Measurements from ENCODE around the gene MRNIP.

MRNIP gene, protein sequence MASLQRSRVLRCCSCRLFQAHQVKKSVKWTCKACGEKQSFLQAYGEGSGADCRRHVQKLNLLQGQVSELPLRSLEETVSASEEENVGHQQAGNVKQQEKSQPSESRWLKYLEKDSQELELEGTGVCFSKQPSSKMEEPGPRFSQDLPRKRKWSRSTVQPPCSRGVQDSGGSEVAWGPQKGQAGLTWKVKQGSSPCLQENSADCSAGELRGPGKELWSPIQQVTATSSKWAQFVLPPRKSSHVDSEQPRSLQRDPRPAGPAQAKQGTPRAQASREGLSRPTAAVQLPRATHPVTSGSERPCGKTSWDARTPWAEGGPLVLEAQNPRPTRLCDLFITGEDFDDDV

DNA sequence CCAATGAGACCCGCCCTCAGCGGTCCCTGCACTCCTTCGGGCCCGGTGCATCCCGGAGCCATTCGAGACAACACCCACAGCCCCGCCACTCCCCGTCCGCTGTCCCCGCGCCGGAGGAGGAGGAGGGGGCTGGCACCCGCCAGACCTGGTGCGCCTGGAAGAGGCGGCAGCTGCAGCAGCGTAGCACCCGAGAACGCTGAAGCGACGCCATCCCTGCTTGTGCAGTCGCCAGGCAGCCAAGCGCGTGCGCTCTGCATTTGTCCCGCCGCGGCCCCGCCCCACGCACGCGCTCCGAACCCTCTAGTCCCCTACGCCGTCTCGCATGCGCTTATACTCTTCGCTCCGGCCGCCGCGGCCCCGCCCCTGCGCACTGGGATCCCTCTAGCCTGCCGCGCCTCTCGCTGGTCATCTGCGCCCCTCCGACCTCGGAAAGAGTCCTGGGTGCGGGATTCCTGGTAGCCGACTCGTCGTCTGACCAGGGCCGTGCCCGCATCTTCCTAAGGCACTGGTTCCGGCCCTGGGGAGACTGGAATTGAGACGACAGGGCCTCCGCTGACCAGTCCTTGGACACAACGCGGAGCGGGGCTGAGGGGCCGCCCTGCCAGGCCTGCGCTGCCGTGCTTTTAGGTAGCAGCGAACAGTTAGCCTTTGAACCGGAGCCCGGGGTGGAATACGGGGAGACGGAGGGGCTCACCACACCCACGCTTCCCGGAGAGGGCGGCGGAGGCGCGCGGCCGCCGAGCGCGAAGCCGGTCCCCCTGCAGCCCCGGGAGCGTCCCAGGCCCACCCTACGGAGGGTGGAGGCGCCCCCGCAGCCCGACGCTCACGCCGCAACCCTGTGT, at the start of gene MRNIP:
TSS of gene MRNIP (minus strand) at position 232 of the 842 bp plus-strand sequence. CDS start at position 211, 21 bp downstream.
- Mint-ChIP-seq H3K27me3 (no peaks in the 10 kb centered on the region), H3K4me3 (peak within 1 kb of the TSS; percentile 99), H3K4me1 (peaks cover 11% of the 10 kb centered on the region), H3K27ac (peak within 1 kb of the TSS; percentile 94), H3K9me3 (no peaks in the 10 kb centered on the region), H3K36me3 (peaks cover 4% of the 10 kb centered on the region)
- ATAC-seq (ENCODE audit: low read depth) = peak; percentile 93
- peak; percentile 80 to 85 for DNase-seq (ENCODE audit: low spot score in 2 of 2)

DNA sequence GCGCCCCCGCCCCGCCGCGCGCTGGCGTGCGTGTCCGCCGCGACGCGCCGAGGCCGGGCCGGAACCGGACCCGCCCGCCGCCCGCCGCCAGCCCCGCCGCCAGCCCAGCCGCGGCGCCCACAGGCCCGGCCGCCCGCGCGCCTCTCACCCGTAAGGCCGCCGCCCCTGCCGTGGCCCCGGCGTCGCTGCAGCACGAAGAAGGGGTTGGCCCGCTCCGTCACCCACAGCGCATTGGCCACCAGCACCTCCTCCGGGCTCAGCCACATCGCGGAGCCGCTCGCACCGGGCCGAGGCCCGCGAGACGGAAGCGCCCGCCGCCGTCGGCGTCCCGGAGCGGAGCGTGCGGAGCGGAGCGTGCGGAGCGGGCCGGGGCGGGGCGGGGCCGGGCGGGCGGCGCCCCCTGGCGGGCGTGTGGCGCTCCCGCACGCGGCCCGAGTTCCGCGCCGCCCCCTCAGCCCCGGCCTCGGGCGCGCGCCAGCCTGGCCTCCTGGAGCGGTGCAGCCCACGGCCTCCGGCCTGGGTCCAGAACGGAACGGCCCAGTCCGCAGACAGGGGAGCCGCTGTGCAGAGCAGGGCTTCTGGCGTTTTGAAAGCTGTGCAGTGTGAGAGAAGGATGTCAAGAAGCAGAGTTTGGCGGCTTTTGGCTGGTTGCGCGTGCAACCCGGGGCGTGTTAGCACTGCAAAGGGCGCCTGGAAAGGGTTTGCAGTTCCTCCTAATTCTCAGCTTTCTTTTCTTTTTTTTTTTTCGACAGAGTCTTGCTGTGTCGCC, 49.1 kb upstream of the MRNIP start, which contains the start of gene TBC1D9B:
TSS of gene TBC1D9B (minus strand) at position 342 of the 769 bp plus-strand sequence. CDS start at position 266, 76 bp downstream.
- H3K36me3 Mint-ChIP-seq = peaks cover 7% of the 10 kb centered on the region
- ATAC-seq (ENCODE audit: low read depth) (peak; percentile 88), DNase-seq (ENCODE audit: low spot score in 2 of 2) (peak; percentile 67 to 76)
- H3K4me3 Mint-ChIP-seq = peak within 1 kb of the TSS; percentile 92
- H3K27ac Mint-ChIP-seq = peak within 1 kb of the TSS; percentile 91
- H3K4me1 Mint-ChIP-seq = peaks cover 14% of the 10 kb centered on the region
- no peaks in the 10 kb centered on the region for H3K27me3 Mint-ChIP-seq
- no peaks in the 10 kb centered on the region for H3K9me3 Mint-ChIP-seq

DNA sequence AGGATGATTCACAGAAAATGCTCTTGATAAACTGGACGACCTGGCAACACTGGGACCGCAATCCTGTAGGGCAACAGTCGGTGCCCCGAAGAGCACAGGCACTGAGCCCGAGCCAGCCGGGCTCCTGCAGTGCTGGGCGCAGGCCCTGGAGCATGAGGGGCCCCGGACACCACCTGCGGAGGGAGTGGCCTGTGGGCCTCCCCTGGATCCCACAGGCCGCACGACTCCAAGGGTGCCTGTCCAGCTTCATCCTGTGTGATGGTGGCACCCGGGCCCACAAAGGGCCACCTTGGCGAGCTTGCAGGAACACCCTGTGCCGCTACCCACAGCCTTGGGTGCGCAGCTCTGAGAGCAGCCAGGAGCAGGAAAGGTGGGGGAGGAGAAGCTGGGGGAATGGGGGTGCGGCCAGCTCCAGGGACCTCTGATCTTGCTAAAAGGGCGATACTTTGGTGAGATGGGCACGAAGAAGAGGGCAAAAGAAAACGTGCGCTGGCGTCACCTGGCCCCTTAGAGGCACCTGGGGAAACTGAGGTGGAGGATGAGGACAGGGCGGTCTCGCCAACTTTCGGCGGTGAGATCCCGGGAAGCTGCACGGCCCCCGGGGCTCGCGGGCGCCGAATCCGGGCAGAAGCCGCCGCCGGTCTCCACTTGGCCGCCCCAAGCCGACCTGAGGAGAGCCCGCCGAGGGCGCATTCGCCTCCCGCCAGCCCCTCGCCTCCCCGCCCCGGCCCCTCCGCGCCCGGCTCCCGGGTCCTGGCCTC, 48.4 kb upstream of the MRNIP start:
- peaks cover 9% of the 10 kb centered on the region for H3K36me3 Mint-ChIP-seq
- peaks cover 14% of the 10 kb centered on the region for H3K4me1 Mint-ChIP-seq
- peak overlapping the region; percentile 92 for H3K4me3 Mint-ChIP-seq
- ATAC-seq (ENCODE audit: low read depth) (peak; percentile 26), DNase-seq (ENCODE audit: low spot score in 2 of 2) (no peak)
- no peaks in the 10 kb centered on the region for H3K27me3 Mint-ChIP-seq
- H3K27ac Mint-ChIP-seq = peak overlapping the region; percentile 83
- H3K9me3 Mint-ChIP-seq = no peaks in the 10 kb centered on the region

DNA sequence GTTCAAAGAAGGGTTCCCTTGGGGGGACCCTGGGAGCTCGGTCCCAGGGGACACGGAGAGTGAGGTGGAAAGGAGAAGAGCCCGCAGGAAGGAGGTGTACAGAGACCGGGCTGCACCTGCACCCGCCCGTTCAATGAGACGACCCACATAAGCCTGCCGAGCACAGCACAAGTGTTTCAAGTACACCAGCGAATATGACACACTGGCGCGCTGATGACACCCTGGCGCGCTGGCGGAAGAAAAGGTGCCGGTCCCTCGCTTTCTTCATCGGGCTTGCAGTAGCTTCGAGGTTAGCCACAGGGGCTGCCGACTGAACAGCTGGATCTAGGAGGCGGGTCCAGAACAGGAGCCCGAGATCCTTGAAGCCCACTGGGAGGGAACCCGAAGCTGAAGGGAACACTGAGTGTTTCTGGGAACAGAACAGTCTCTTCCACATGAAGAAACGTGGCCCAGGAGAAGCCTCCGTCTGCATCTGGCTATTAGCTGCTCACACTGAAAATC, 47.7 kb upstream of the MRNIP start:
- no peaks in the 10 kb centered on the region for H3K27me3 Mint-ChIP-seq
- H3K27ac Mint-ChIP-seq = peak overlapping the region; percentile 83
- no peaks in the 10 kb centered on the region for H3K9me3 Mint-ChIP-seq
- peaks cover 10% of the 10 kb centered on the region for H3K36me3 Mint-ChIP-seq
- ATAC-seq (ENCODE audit: low read depth) (no peak), DNase-seq (ENCODE audit: low spot score in 2 of 2) (no peak)
- H3K4me1 Mint-ChIP-seq = peaks cover 14% of the 10 kb centered on the region
- peak overlapping the region; percentile 92 for H3K4me3 Mint-ChIP-seq

DNA sequence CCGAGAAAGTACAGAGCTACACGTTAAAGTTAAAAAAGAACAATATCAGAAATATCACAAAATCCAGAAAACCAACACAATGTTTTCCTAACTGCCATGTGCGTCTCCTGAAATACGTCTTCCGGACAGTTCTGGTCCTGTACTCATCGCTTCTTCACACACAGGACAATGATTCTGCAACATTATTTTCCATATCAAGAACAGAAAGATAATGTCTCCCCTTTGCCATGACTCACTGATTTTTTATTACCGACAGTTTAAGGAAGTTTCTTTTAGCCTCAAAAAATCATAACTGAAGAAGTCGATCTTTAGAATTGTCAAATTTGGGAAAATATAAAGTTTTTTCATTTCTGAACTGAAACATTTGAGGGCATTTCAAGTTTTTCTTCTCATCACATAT, 46.5 kb upstream of the MRNIP start:
- ATAC-seq (ENCODE audit: low read depth) (no peak), DNase-seq (ENCODE audit: low spot score in 2 of 2) (no peak)
- Mint-ChIP-seq H3K9me3 (no peaks in the 10 kb centered on the region), H3K4me1 (peaks cover 14% of the 10 kb centered on the region), H3K4me3 (no peak overlapping the region), H3K27ac (no peak overlapping the region), H3K36me3 (peaks cover 10% of the 10 kb centered on the region), H3K27me3 (no peaks in the 10 kb centered on the region)

DNA sequence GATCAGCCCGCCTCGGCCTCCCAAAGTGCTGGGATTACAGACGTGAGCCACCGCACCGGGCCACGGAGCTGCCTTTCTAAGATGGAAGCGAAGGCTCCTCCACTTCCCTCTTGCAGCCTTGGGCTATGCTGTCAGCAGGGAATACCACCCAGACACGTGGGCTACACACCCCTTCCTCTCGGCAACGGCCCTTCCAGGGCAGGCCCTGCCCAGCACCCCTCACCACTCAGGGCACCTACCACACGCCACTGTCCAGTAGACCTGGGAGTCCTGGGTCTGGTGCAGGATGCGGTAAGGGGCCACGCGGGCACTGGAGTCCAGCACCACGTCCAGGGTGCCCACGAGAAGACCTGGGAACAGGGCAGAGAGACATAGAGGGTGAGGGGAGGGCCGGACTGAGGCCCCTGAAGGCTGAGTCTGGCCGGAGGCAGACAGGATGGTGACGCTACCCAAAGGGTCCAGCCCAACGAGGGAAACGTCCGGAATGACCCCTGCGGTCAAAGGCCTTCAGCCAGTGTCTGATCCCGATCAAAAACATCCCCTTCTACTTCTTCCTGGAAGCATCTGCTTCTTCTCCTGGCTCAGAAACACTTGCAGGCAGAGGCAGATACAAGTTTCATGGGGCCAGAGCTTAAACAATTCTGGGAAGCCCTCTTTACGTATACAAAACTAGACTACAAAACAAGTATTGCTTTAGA, 46.0 kb upstream of the MRNIP start:
- Mint-ChIP-seq H3K9me3 (no peaks in the 10 kb centered on the region), H3K4me3 (no peak overlapping the region), H3K36me3 (peaks cover 10% of the 10 kb centered on the region), H3K4me1 (peaks cover 12% of the 10 kb centered on the region), H3K27ac (no peak overlapping the region), H3K27me3 (no peaks in the 10 kb centered on the region)
- DNase-seq (ENCODE audit: low spot score in 2 of 2) (no peak), ATAC-seq (ENCODE audit: low read depth) (no peak)

DNA sequence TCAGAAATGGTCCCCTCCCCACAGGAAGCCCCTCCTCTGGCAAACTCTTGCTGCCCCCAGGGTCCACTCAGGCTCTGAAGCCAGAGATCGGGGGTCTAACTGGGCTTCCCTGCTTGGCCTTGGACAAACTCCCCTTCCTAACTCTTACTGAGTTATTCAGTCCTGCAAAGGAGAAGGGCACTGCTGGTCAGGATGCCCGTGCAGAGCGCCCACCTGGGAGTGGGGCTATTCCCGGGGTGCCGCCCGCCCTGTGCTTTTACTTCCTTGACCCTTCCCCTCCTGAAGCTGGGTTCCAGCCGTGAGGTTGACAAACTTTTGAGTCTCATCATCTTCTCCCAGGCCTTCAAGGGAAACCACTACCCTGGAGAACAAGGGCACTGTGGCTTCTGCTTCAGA, 44.1 kb upstream of the MRNIP start:
- no peaks in the 10 kb centered on the region for H3K9me3 Mint-ChIP-seq
- peaks cover 12% of the 10 kb centered on the region for H3K4me1 Mint-ChIP-seq
- H3K27me3 Mint-ChIP-seq = no peaks in the 10 kb centered on the region
- DNase-seq (ENCODE audit: low spot score in 2 of 2) = no peak
- peaks cover 18% of the 10 kb centered on the region for H3K36me3 Mint-ChIP-seq
- no peak for ATAC-seq (ENCODE audit: low read depth)
- no peak overlapping the region for H3K4me3 Mint-ChIP-seq
- H3K27ac Mint-ChIP-seq = no peak overlapping the region

DNA sequence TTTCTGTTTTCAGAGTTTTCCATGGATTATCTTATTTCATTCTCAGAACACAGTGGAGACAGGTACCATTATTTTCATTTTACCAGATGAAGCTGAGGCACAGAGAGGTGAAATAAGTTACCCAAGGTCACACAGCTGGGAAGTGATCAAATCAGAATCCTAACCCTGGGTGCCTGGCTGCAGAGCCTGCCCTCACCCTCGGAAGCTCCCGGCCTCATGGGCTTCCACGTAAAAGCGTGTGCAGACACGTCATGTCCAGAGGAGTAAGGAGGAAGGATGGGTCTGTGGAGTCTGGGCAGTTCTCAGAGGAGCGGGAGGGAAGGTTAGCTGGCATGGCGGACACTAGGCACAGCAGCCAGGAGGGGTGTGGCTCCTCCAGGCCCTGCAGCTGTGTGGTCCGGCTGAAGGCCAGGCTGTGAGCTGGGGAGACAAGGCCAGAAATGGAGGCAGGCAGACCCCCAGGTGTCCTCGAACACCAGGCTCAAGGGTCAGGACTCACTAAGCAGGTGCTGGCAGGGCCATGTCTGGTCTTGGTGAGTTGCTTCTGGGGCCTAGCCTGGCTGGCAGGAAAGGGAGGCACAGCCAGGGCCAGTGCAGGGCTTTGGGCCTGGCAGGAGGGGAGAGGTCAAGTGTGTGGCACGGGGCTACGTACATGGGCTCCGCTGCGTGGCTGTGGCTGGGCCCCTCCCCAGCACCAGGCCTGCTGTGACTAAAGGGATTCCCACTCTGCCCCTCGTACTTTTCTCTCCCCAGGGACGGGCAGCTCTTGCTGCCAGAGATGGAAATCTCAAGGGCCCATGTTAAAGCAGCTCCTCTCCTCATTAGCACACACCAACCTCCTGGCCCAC, 43.5 kb upstream of the MRNIP start:
- Mint-ChIP-seq H3K9me3 (no peaks in the 10 kb centered on the region), H3K4me1 (peaks cover 12% of the 10 kb centered on the region), H3K36me3 (peaks cover 22% of the 10 kb centered on the region), H3K27ac (no peak overlapping the region), H3K27me3 (no peaks in the 10 kb centered on the region), H3K4me3 (no peak overlapping the region)
- ATAC-seq (ENCODE audit: low read depth) (no peak), DNase-seq (ENCODE audit: low spot score in 2 of 2) (no peak)

DNA sequence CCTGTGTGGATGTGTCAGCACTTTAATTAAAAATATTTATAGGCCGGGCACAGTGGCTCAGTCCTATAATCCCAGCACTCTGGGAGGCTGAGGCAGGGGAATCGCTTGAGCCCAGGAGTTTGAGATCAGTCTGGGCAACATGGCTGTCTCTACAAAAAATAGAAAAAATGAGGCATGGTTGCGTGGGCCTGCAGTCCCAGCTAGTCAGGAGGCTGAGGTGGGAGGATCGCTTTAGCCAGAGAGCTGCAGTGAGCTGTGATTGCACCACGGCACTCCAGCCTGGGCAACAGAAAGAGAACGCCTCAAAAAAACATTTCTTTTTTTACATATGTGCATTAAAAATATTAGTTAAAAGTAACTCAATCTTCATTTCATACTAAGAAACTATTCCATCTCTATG, 42.8 kb upstream of the MRNIP start:
- H3K27ac Mint-ChIP-seq = no peak overlapping the region
- no peak for DNase-seq (ENCODE audit: low spot score in 2 of 2)
- H3K9me3 Mint-ChIP-seq = no peaks in the 10 kb centered on the region
- peaks cover 22% of the 10 kb centered on the region for H3K36me3 Mint-ChIP-seq
- no peak overlapping the region for H3K4me3 Mint-ChIP-seq
- peaks cover 10% of the 10 kb centered on the region for H3K4me1 Mint-ChIP-seq
- no peaks in the 10 kb centered on the region for H3K27me3 Mint-ChIP-seq
- no peak for ATAC-seq (ENCODE audit: low read depth)

DNA sequence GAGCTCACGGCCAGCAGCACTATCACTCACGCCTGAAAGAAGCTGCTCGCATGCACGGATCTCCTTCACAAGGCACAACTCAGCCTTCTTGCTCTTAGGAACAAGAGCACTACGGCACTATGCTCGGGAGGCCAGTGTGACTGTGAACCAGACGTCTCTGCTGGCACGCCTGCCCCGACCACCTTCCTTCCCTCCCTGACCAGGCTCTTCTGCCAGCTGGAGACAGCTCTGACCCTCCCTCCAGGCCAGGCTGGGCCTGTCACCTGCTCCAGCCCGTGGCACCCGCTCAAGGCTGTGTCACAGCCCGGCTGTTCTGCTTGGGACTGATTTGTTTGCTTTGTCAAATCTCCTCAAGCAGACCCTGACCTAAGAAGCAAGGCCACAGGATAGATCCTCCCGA, 42.1 kb upstream of the MRNIP start:
- Mint-ChIP-seq H3K9me3 (no peaks in the 10 kb centered on the region), H3K4me3 (no peak overlapping the region), H3K27me3 (no peaks in the 10 kb centered on the region), H3K4me1 (peaks cover 7% of the 10 kb centered on the region), H3K36me3 (peaks cover 23% of the 10 kb centered on the region), H3K27ac (no peak overlapping the region)
- no peak for ATAC-seq (ENCODE audit: low read depth)
- DNase-seq (ENCODE audit: low spot score in 2 of 2) = no peak

DNA sequence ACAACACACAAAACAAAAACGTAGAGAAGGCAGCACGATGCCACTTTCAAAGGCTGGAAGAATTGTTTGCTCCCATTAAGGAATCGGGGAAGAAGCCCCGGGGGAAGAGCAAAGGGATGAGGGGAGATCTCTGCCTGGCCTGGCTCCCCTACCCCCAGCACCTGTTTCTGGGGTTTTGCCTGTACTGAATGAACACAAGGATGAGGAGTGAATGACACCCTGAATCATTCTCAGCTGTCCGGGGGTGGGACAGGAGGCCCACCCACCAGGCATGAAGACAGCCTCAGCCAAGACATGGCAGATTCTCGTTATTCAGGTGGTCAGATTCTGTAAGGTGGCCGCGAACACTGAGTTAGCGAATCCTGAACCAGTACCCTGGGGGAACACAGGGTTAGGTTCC, 41.6 kb upstream of the MRNIP start:
- Mint-ChIP-seq H3K27me3 (no peaks in the 10 kb centered on the region), H3K4me3 (no peak overlapping the region), H3K9me3 (no peaks in the 10 kb centered on the region), H3K27ac (no peak overlapping the region), H3K36me3 (peaks cover 23% of the 10 kb centered on the region), H3K4me1 (peaks cover 6% of the 10 kb centered on the region)
- ATAC-seq (ENCODE audit: low read depth) (no peak), DNase-seq (ENCODE audit: low spot score in 2 of 2) (no peak)

DNA sequence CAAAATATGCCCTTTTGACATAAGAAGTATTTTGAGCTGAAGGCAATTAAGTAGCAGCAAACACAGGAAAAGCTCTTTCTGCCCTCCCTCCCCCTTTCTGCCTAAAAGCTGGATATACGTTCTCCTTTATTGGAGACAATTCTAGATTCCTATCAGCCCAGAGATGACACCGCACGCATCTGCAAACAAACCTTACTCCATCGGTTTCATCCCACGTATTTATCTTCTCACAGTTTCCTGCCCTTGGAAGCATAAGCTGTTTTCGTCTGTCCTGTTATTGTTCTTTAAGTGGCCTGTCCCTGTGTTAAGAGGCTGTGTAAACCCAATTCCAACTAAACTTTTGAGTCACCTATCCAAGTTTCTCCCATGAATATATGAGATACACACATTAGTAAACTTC, 37.2 kb upstream of the MRNIP start:
- no peaks in the 10 kb centered on the region for H3K27me3 Mint-ChIP-seq
- no peak overlapping the region for H3K4me3 Mint-ChIP-seq
- no peak for ATAC-seq (ENCODE audit: low read depth)
- no peak for DNase-seq (ENCODE audit: low spot score in 2 of 2)
- peaks cover 26% of the 10 kb centered on the region for H3K36me3 Mint-ChIP-seq
- H3K9me3 Mint-ChIP-seq = no peaks in the 10 kb centered on the region
- no peak overlapping the region for H3K27ac Mint-ChIP-seq
- no peaks in the 10 kb centered on the region for H3K4me1 Mint-ChIP-seq

Measured in memory B cell (primary cell).